Measurements from ENCODE around the gene SDK2. TPM values are rescaled to one million over a fixed set of nuclear protein-coding genes. Genes with fewer than 3 reads are reported as not detected.

SDK2 gene
- total and polyA plus RNA-seq, 3 experiments from 2014 or later = 0.35 to 0.54 (median 0.44) TPM

- DNase-seq = no peak
- Mint-ChIP-seq H3K4me1 (no peaks in the 10 kb centered on the region), H3K27ac (no peak overlapping the region), H3K4me3 (no peak overlapping the region), H3K27me3 (peaks cover 6 to 25% of the 10 kb centered on the region in 2 donors), H3K36me3 (peaks cover 0 to 10% (median 0%) of the 10 kb centered on the region in 3 donors), H3K9me3 (peaks cover 0 to 2% (median 0%) of the 10 kb centered on the region in 5 donors)
- H3K27ac ChIP-seq (ENCODE audit: low read depth, low read length) = no peak overlapping the region
- no peaks in the 10 kb centered on the region for H3K4me1 ChIP-seq (ENCODE audit: insufficient read depth, low read length)
- no peak overlapping the region for H3K4me3 ChIP-seq (ENCODE audit: low read length)
- no peaks in the 10 kb centered on the region for H3K27me3 ChIP-seq (ENCODE audit: insufficient read depth, low read length, poor library complexity, severe bottlenecking)
- H3K36me3 ChIP-seq (ENCODE audit: insufficient read depth, low read length) = no peaks in the 10 kb centered on the region
- CTCF ChIA-PET = no interaction called here
- POLR2A ChIA-PET = no interaction called here
- H3K9me3 ChIP-seq (ENCODE audit: low read length) = no peaks in the 10 kb centered on the region
Measured at GRCh38 chr17:73660366-73660765, 16.1 kb upstream of the SDK2 start.

DNA sequence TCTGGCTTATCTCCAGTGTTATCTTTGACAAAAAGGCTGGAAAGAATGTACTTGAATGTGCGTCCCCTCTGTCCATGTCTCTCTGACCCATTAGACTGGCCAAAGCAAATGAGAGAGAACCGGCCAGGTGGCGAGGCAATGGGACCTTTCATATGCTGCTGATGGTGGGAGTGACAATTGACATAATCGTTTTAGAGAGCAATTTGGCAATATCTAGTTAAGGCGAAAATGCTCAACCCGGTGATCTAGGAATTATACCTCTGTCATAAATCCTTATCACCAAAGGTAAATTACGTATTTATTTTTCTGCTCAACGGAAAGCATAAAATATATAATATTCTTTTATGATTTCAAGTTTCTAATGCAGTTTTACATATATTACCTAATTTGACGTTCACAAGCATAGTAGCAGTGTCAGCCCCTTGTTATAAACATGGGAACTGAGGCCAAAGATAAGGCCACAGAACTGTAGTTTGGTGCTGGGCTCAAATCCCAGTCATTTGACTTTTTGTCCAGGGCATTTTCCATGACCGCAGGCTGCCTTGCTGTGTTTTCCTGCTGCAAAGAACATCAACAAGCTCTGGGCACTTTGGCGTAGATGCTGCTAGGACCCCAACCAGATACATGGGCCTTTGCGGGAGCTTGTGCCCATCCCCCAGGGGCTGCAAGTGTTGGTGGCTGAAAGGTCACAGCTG lies 14.7 kb upstream of the SDK2 start:
- Histone ChIP-seq H3K27ac (ENCODE audit: low read depth, low read length) (no peak overlapping the region), H3K36me3 (ENCODE audit: insufficient read depth, low read length) (no peaks in the 10 kb centered on the region), H3K4me3 (ENCODE audit: low read length) (no peak overlapping the region), H3K27me3 (ENCODE audit: insufficient read depth, low read length, poor library complexity, severe bottlenecking) (no peaks in the 10 kb centered on the region), H3K4me1 (ENCODE audit: insufficient read depth, low read length) (no peaks in the 10 kb centered on the region), H3K9me3 (ENCODE audit: low read length) (no peaks in the 10 kb centered on the region)
- Mint-ChIP-seq H3K4me3 (no peak overlapping the region), H3K27me3 (peaks cover 6 to 17% of the 10 kb centered on the region in 2 donors), H3K9me3 (peaks cover 2 to 11% (median 10%) of the 10 kb centered on the region in 5 donors), H3K27ac (no peak overlapping the region), H3K4me1 (no peaks in the 10 kb centered on the region), H3K36me3 (peaks cover 0 to 20% (median 0%) of the 10 kb centered on the region in 3 donors)
- POLR2A ChIA-PET = no interaction called here
- no peak for DNase-seq
- CTCF ChIA-PET = no interaction called here

DNA sequence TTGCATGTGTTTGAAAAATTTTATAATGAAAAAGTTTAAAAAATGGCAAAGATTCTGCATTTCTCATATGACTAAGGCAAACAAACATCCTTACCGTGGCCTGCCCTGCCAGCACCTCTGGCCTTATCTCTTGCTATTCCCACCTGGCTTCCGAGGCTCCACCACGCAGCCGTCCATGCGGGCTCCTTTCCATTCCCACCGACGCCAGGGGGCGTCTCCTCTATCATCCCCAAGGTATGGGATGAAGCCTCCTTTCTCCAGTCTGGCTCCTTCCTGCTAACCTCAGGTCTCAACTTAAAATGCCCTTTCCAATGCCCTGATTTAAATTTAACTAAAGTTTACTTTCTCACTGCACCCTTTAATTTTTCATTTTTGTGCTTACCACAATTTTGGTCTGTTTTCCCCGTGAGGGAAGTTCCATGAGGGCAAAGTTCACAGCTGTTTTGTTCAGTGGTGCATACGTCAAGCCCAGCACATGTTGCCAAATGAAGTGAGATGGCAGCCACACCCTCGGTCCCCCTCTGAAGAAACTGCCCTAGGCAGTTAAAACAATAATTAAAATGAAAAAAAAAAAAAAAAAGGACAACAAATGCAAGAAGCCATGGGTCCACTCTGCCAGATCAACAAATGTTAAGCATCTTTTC lies 13.3 kb upstream of the SDK2 start:
- Histone ChIP-seq H3K27ac (ENCODE audit: low read depth, low read length) (no peak overlapping the region), H3K9me3 (ENCODE audit: low read length) (no peaks in the 10 kb centered on the region), H3K4me1 (ENCODE audit: insufficient read depth, low read length) (no peaks in the 10 kb centered on the region), H3K4me3 (ENCODE audit: low read length) (no peak overlapping the region), H3K27me3 (ENCODE audit: insufficient read depth, low read length, poor library complexity, severe bottlenecking) (no peaks in the 10 kb centered on the region), H3K36me3 (ENCODE audit: insufficient read depth, low read length) (no peaks in the 10 kb centered on the region)
- Mint-ChIP-seq H3K27ac (no peak overlapping the region), H3K4me3 (no peak overlapping the region), H3K36me3 (peaks cover 0 to 20% (median 0%) of the 10 kb centered on the region in 3 donors), H3K27me3 (peaks cover 6 to 15% of the 10 kb centered on the region in 2 donors), H3K9me3 (peaks cover 2 to 17% (median 14%) of the 10 kb centered on the region in 5 donors), H3K4me1 (no peaks in the 10 kb centered on the region)
- ChIA-PET POLR2A (no interaction called here), CTCF (no interaction called here)
- no peak for DNase-seq

GRCh38 chr17:73654241-73654640 lies 10.0 kb upstream of the SDK2 start:
- no peak for DNase-seq
- POLR2A ChIA-PET = no interaction called here
- no peak overlapping the region for H3K4me3 ChIP-seq (ENCODE audit: low read length)
- Mint-ChIP-seq H3K27ac (no peak overlapping the region), H3K9me3 (peaks cover 2 to 17% (median 14%) of the 10 kb centered on the region in 5 donors), H3K4me1 (no peaks in the 10 kb centered on the region), H3K36me3 (peaks cover 0 to 20% (median 0%) of the 10 kb centered on the region in 3 donors), H3K27me3 (peaks cover 5 to 9% of the 10 kb centered on the region in 2 donors), H3K4me3 (no peak overlapping the region)
- no peaks in the 10 kb centered on the region for H3K9me3 ChIP-seq (ENCODE audit: low read length)
- no peaks in the 10 kb centered on the region for H3K27me3 ChIP-seq (ENCODE audit: insufficient read depth, low read length, poor library complexity, severe bottlenecking)
- H3K4me1 ChIP-seq (ENCODE audit: insufficient read depth, low read length) = no peaks in the 10 kb centered on the region
- H3K36me3 ChIP-seq (ENCODE audit: insufficient read depth, low read length) = no peaks in the 10 kb centered on the region
- no peak overlapping the region for H3K27ac ChIP-seq (ENCODE audit: low read depth, low read length)
- CTCF ChIA-PET = interaction anchor here (1.4 kb wide), 1 partner anchor 546 kb away, joined by 3 read pairs; no protein-coding TSS in a partner anchor

DNA sequence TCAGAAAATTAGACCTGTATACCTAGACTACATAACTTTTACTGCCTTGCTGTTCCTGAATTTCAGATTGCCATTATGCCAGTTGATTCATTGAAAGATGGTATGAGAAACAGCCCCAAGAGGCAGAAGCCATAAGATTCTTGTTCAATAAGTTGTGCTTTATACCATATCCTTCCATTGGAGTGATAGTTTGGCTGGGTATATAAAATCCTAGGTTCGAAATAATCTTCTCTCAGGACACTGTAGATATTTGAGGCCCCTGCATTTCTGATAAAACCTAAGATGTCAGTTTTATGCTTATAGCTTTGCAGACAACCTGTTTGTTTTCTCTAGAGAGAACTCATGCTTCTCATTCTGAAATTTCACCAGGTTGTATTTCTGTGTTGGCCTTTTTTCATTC lies 9.6 kb upstream of the SDK2 start:
- Histone ChIP-seq H3K4me3 (ENCODE audit: low read length) (no peak overlapping the region), H3K36me3 (ENCODE audit: insufficient read depth, low read length) (no peaks in the 10 kb centered on the region), H3K9me3 (ENCODE audit: low read length) (no peaks in the 10 kb centered on the region), H3K4me1 (ENCODE audit: insufficient read depth, low read length) (no peaks in the 10 kb centered on the region), H3K27me3 (ENCODE audit: insufficient read depth, low read length, poor library complexity, severe bottlenecking) (no peaks in the 10 kb centered on the region), H3K27ac (ENCODE audit: low read depth, low read length) (no peak overlapping the region)
- ChIA-PET CTCF (interaction anchor here (1.4 kb wide), 1 partner anchor 546 kb away, joined by 3 read pairs; no protein-coding TSS in a partner anchor), POLR2A (no interaction called here)
- Mint-ChIP-seq H3K4me3 (no peak overlapping the region), H3K27me3 (peaks cover 7 to 9% of the 10 kb centered on the region in 2 donors), H3K27ac (no peak overlapping the region), H3K9me3 (peaks cover 2 to 17% (median 14%) of the 10 kb centered on the region in 5 donors), H3K4me1 (no peaks in the 10 kb centered on the region), H3K36me3 (peaks cover 0 to 20% (median 0%) of the 10 kb centered on the region in 3 donors)
- DNase-seq = no peak

DNA sequence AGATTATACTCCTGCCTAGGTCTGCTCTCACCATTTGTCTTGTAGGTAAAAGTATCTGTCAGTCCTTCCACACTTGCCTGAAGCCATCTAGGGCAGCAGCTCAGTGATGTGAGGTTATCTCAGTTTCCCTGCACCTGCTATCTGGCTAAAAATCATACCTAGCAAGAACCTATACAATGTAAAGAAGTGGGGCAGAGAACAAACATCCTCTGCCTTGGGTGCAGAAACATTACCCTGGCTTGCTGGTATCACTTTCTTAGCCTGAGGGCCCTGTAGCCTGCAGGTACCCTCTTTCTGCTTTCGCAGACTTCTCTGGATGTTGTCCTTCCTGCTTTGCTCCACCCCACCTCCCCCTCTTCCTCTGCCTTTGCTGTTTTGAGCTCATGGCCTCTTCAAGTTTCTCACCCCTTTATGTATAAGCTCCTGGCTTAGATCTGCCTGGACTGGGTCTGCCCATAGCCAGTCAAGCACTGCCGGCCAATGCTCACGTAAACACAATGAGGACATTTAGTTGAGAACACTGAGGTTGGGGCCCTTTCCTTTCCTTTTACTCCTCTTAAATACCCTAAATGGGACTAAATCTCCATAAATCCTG lies 8.7 kb upstream of the SDK2 start:
- H3K36me3 Mint-ChIP-seq = peaks cover 0 to 20% (median 0%) of the 10 kb centered on the region in 3 donors
- no peak for DNase-seq
- H3K9me3 Mint-ChIP-seq = peaks cover 2 to 17% (median 14%) of the 10 kb centered on the region in 5 donors
- peaks cover 8 to 11% of the 10 kb centered on the region in 2 donors for H3K27me3 Mint-ChIP-seq
- no peaks in the 10 kb centered on the region for H3K27me3 ChIP-seq (ENCODE audit: insufficient read depth, low read length, poor library complexity, severe bottlenecking)
- no peak overlapping the region for H3K4me3 Mint-ChIP-seq
- ChIA-PET CTCF (interaction anchor here (0.6 to 1.4 kb wide), 2 partner anchors 67 to 547 kb away, joined by 3 read pairs; no protein-coding TSS in a partner anchor), POLR2A (no interaction called here)
- no peak overlapping the region for H3K4me3 ChIP-seq (ENCODE audit: low read length)
- no peak overlapping the region for H3K27ac ChIP-seq (ENCODE audit: low read depth, low read length)
- H3K9me3 ChIP-seq (ENCODE audit: low read length) = no peaks in the 10 kb centered on the region
- H3K4me1 ChIP-seq (ENCODE audit: insufficient read depth, low read length) = no peaks in the 10 kb centered on the region
- no peaks in the 10 kb centered on the region for H3K36me3 ChIP-seq (ENCODE audit: insufficient read depth, low read length)
- no peaks in the 10 kb centered on the region for H3K4me1 Mint-ChIP-seq
- no peak overlapping the region for H3K27ac Mint-ChIP-seq

DNA sequence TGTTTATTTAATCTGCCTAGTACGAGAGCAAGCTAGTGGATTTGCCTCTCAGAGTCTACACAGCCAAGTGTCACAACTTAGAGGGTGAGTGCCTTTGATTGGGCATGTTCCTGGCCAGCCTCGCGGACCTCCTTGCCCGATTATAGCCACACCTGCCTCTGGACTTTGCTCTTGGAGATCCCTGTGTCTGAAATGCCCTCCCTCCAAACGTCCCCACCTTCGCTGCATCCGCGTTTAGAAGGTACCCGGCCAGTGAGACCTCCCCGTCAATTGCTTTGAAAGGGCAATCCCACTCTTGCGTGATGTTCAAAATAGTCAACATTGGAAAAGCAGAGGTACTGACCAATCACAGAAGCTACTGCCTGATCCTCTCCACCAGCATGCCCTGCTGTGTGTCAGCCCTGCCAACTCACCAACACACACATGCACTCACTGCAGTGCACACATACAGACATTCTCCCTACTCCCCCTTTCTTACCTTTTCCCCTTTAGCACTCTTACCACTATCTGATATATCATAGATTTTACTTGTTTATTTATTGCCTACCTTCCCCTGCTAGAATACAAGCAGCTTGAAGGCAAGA lies 6.5 kb upstream of the SDK2 start:
- peaks cover 0 to 14% (median 0%) of the 10 kb centered on the region in 3 donors for H3K36me3 Mint-ChIP-seq
- ChIA-PET CTCF (no interaction called here), POLR2A (no interaction called here)
- H3K27me3 Mint-ChIP-seq = peaks cover 21 to 32% of the 10 kb centered on the region in 2 donors
- no peaks in the 10 kb centered on the region for H3K9me3 ChIP-seq (ENCODE audit: low read length)
- H3K27ac ChIP-seq (ENCODE audit: low read depth, low read length) = no peak overlapping the region
- no peaks in the 10 kb centered on the region for H3K4me1 ChIP-seq (ENCODE audit: insufficient read depth, low read length)
- H3K36me3 ChIP-seq (ENCODE audit: insufficient read depth, low read length) = no peaks in the 10 kb centered on the region
- no peak overlapping the region for H3K4me3 ChIP-seq (ENCODE audit: low read length)
- no peaks in the 10 kb centered on the region for H3K27me3 ChIP-seq (ENCODE audit: insufficient read depth, low read length, poor library complexity, severe bottlenecking)
- peaks cover 0 to 3% (median 0%) of the 10 kb centered on the region in 3 donors for H3K4me1 Mint-ChIP-seq
- peaks cover 0 to 17% (median 14%) of the 10 kb centered on the region in 5 donors for H3K9me3 Mint-ChIP-seq
- no peak for DNase-seq
- no peak overlapping the region for H3K4me3 Mint-ChIP-seq
- H3K27ac Mint-ChIP-seq = no peak overlapping the region

Measured in CD8-positive, alpha-beta memory T cell (primary cell).